ENCODE measurements around the gene JUNB.
A peak's percentile ranks its signal among the peaks of the same experiment; 100 is the strongest.

JUNB gene

GRCh38 chr19:12791345-12792050 lies at the start of gene JUNB:
Gene JUNB (plus strand): TSS chr19:12791486. CDS start chr19:12791772, 286 bp downstream.
- peak; percentile 96 for DNase-seq

GRCh38 chr19:12745166-12745897 lies 46.0 kb upstream of the JUNB start:
- DNase-seq: no peak

- DNase-seq: no peak
Measured at GRCh38 chr19:12748489-12748888, 42.8 kb upstream of the JUNB start.

- DNase-seq: no peak
Measured at GRCh38 chr19:12749938-12750521, 41.3 kb upstream of the JUNB start.

GRCh38 chr19:12750851-12751250 lies 40.4 kb upstream of the JUNB start:
- no peak for DNase-seq

GRCh38 chr19:12751635-12752034 lies 39.7 kb upstream of the JUNB start, which contains the start of gene BEST2:
Gene BEST2 (plus strand): TSS chr19:12751791. CDS start chr19:12752593, 802 bp downstream.
- DNase-seq: no peak

- DNase-seq: no peak
Measured at GRCh38 chr19:12752056-12752781, 39.1 kb upstream of the JUNB start.

GRCh38 chr19:12754465-12755196 lies 36.7 kb upstream of the JUNB start:
- DNase-seq: no peak

- DNase-seq: no peak
Measured at GRCh38 chr19:12756150-12756883, 35.0 kb upstream of the JUNB start.

GRCh38 chr19:12757544-12758274 lies 33.6 kb upstream of the JUNB start:
- peak; percentile 62 for DNase-seq

GRCh38 chr19:12759686-12760085 lies 31.6 kb upstream of the JUNB start:
- DNase-seq: no peak

- no peak for DNase-seq
Measured at GRCh38 chr19:12763100-12763499, 28.2 kb upstream of the JUNB start.

- no peak for DNase-seq
Measured at GRCh38 chr19:12764698-12765097, 26.6 kb upstream of the JUNB start.

- peak; percentile 73 for DNase-seq
Measured at GRCh38 chr19:12766051-12766521, 25.2 kb upstream of the JUNB start.

- no peak for DNase-seq
Measured at GRCh38 chr19:12767150-12767549, 24.1 kb upstream of the JUNB start.

- no peak for DNase-seq
Measured at GRCh38 chr19:12767666-12768065, 23.6 kb upstream of the JUNB start.

GRCh38 chr19:12769689-12770088 lies 21.6 kb upstream of the JUNB start:
- DNase-seq: peak; percentile 59

- DNase-seq: no peak
Measured at GRCh38 chr19:12770922-12771321, 20.4 kb upstream of the JUNB start.

- DNase-seq: no peak
Measured at GRCh38 chr19:12772323-12772722, 19.0 kb upstream of the JUNB start.

- no peak for DNase-seq
Measured at GRCh38 chr19:12773571-12773970, 17.7 kb upstream of the JUNB start.

Data from stimulated activated CD4-positive, alpha-beta T cell treated with anti-CD3 and anti-CD28 coated beads, Interleukin-12 subunit alpha, Interleukin-12 subunit beta, amount 100 ng/mL, for 4 hours (primary cell).